Endodermal cell (in vitro differentiated cells): Measurements from ENCODE around the gene PIK3R2. TPM values are rescaled to one million over a fixed set of nuclear protein-coding genes. Genes with fewer than 3 reads are reported as not detected.

Experiments used
- DNase-seq: peaks from one replicate; pipeline ENCODE4 v3.0.0-alpha.2; 2017
- H3K27ac ChIP-seq: 2 replicates; pipeline ENCODE4 v1.5.1; 2013; ENCODE audit warnings: mild to moderate bottlenecking, low read depth, low read length, moderate library complexity
- H3K27me3 ChIP-seq: 2 replicates; pipeline ENCODE4 v1.6.1; 2013; ENCODE audit warnings: mild to moderate bottlenecking, low read length, moderate library complexity; ENCODE audit not compliant: insufficient read depth, control insufficient read depth, poor library complexity, severe bottlenecking
- H3K36me3 ChIP-seq: 2 replicates; pipeline ENCODE4 v1.7.0; 2013; ENCODE audit warnings: mild to moderate bottlenecking, low read length, moderate library complexity; ENCODE audit not compliant: control insufficient read depth, insufficient read depth
- H3K4me1 ChIP-seq: one replicate; pipeline ENCODE4 v1.7.0; 2013; ENCODE audit warnings: low read length; ENCODE audit not compliant: control insufficient read depth, insufficient read depth
- H3K4me3 ChIP-seq: 2 replicates; pipeline ENCODE4 v1.5.1; 2013; ENCODE audit warnings: mild to moderate bottlenecking, low read length, moderate library complexity
- H3K9ac ChIP-seq: 2 replicates; pipeline ENCODE4 v1.6.1; 2013; ENCODE audit warnings: mild to moderate bottlenecking, low read length, moderate library complexity; ENCODE audit not compliant: poor library complexity, severe bottlenecking; ENCODE audit errors: extremely low read depth
- H3K9me3 ChIP-seq: 2 replicates; pipeline ENCODE4 v1.6.1; 2013; ENCODE audit warnings: mild to moderate bottlenecking, low read length, moderate library complexity; ENCODE audit not compliant: control insufficient read depth
- H3K27ac Mint-ChIP-seq: 2 replicates; pipeline ENCODE4 v1.8.0; 2020; ENCODE audit warnings: mixed read lengths
- H3K27me3 Mint-ChIP-seq: 2 replicates; pipeline ENCODE4 v1.8.0; 2021; ENCODE audit warnings: mild to moderate bottlenecking, mixed read lengths; ENCODE audit not compliant: insufficient read depth
- H3K36me3 Mint-ChIP-seq: 2 replicates; pipeline ENCODE4 v1.8.0; 2020; ENCODE audit warnings: low read depth, mixed read lengths
- H3K4me1 Mint-ChIP-seq: 2 replicates; pipeline ENCODE4 v1.8.0; 2020; ENCODE audit warnings: mixed read lengths
- H3K4me3 Mint-ChIP-seq: 2 replicates; pipeline ENCODE4 v1.8.0; 2020; ENCODE audit warnings: mild to moderate bottlenecking, moderate library complexity, mixed read lengths
- H3K9me3 Mint-ChIP-seq: 2 replicates; pipeline ENCODE4 v1.8.0; 2020; ENCODE audit warnings: mild to moderate bottlenecking, mixed read lengths
- CTCF ChIP-seq: fragments of 200-600 bp; sonication (generic); conservative IDR thresholded peaks from 2 replicates; pipeline ENCODE4 v1.5.0; 2021; ENCODE audit warnings: antibody characterized with exemption, mild to moderate bottlenecking
- WGBS, 2 experiments: methylation state at CpG; one replicate each; pipeline versions ENCODE4 v1.1.5 to v1.1.7; 2013; ENCODE audit warnings: missing lambda C conversion rate in 2 of 2, mixed read lengths in 1 of 2; ENCODE audit not compliant: insufficient coverage in 1 of 2, insufficient read length in 1 of 2; 5-methylcytosine and 5-hydroxymethylcytosine counted together
- total RNA-seq, 2 donors: library from RNA; stranded (reverse); fragmentation: NEBNext Ultra II Directional in 1 of 2; extraction: Animal tissue kit (Norgen Biotek cat#: 25700) in 1 of 2; gene quantifications; 2 replicates in 1 of 2; 3 replicates in 1 of 2; pipeline ENCODE4 v1.2.1, GENCODE V29; 2021

The PIK3R2 gene
- total RNA-seq, 2 donors from 2014 or later, result 52.9 to 58.8 TPM

GRCh38 chr19:18137242-18137641, 15.7 kb upstream of the PIK3R2 start:
- Histone ChIP-seq H3K4me3 (no peak overlapping the region), H3K36me3 (peaks cover 27% of the 10 kb centered on the region), H3K9ac (no peak overlapping the region), H3K4me1 (no peaks in the 10 kb centered on the region), H3K27me3 (no peaks in the 10 kb centered on the region), H3K27ac (no peak overlapping the region), H3K9me3 (no peaks in the 10 kb centered on the region)
- TF ChIP-seq CTCF, result no peak
- 84 to 92% methylated on average over 10 to 11 of the region's 11 CpGs for WGBS, 2 experiments
- Mint-ChIP-seq H3K4me1 (no peaks in the 10 kb centered on the region), H3K27ac (no peak overlapping the region), H3K9me3 (no peaks in the 10 kb centered on the region), H3K36me3 (peaks cover 49% of the 10 kb centered on the region), H3K27me3 (no peaks in the 10 kb centered on the region), H3K4me3 (no peak overlapping the region)
- DNase-seq, result no peak

- no peaks in the 10 kb centered on the region for H3K4me1 ChIP-seq
- 93 to 94% methylated on average over 9 of the region's 9 CpGs for WGBS, 2 experiments
- Mint-ChIP-seq H3K4me3 (no peak overlapping the region), H3K27me3 (no peaks in the 10 kb centered on the region), H3K9me3 (no peaks in the 10 kb centered on the region), H3K4me1 (no peaks in the 10 kb centered on the region), H3K36me3 (peaks cover 44% of the 10 kb centered on the region), H3K27ac (no peak overlapping the region)
- H3K9me3 ChIP-seq, result no peaks in the 10 kb centered on the region
- H3K9ac ChIP-seq, result no peak overlapping the region
- peaks cover 21% of the 10 kb centered on the region for H3K36me3 ChIP-seq
- no peaks in the 10 kb centered on the region for H3K27me3 ChIP-seq
- DNase-seq, result no peak
- no peak overlapping the region for H3K4me3 ChIP-seq
- no peak for TF ChIP-seq CTCF
- no peak overlapping the region for H3K27ac ChIP-seq
Measured at GRCh38 chr19:18137657-18138339, 15.2 kb upstream of the PIK3R2 start.

GRCh38 chr19:18140473-18140872, 12.5 kb upstream of the PIK3R2 start:
- Histone ChIP-seq H3K27me3 (no peaks in the 10 kb centered on the region), H3K27ac (no peak overlapping the region), H3K4me1 (no peaks in the 10 kb centered on the region), H3K4me3 (no peak overlapping the region), H3K36me3 (peaks cover 15% of the 10 kb centered on the region), H3K9me3 (no peaks in the 10 kb centered on the region), H3K9ac (no peak overlapping the region)
- WGBS, 2 experiments, result 93 to 100% methylated on average over 1 of the region's 1 CpG
- Mint-ChIP-seq H3K9me3 (no peaks in the 10 kb centered on the region), H3K27me3 (no peaks in the 10 kb centered on the region), H3K27ac (no peak overlapping the region), H3K4me1 (no peaks in the 10 kb centered on the region), H3K4me3 (no peak overlapping the region), H3K36me3 (peaks cover 53% of the 10 kb centered on the region)
- TF ChIP-seq CTCF, result no peak
- DNase-seq, result no peak
